Body of pancreas (tissue), 4 donors: ENCODE measurements around the gene ATF7IP.

Source experiments
- CTCF ChIP-seq, 7 experiments: fragments of 450-650 bp in 4 of 7; fragments of 200-600 bp in 3 of 7; sonication (generic) in 3 of 7; IDR thresholded peaks; one replicate each; pipeline ENCODE4 v1.5.1; 2016 to 2019; ENCODE audit warnings: antibody characterized with exemption in 7 of 7
- POLR2A ChIP-seq, 3 donors: fragments of 450-650 bp; IDR thresholded peaks; one replicate each; pipeline ENCODE4 v1.6.1; 2016; ENCODE audit warnings: antibody characterized with exemption in 3 of 3, mild to moderate bottlenecking in 2 of 3

DNA sequence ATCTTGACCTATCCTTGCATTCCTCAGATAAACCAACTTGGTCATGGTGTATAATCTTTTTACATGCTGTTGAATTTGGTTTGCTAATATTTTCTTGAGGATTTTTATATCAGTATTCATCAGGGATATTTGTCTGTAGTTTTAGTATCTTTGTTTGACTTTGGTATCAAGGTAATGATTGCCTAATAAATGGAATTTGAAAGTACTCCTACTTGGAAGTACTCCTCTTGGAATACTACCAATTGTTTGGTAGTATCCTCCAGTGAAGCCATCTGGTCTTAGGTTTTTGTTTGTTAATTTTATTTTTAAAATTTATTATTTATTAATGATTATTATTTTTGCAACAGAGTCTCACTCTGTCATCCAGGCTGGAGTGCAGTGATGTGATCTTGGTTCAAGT lies 85.0 kb downstream of the ATF7IP start:
- TF ChIP-seq CTCF (IDR thresholded peaks at IDR 0.05): no peak
- TF ChIP-seq POLR2A (IDR thresholded peaks at IDR 0.05): no peak
